Measurements from ENCODE around the gene ZNF423. TPM values are rescaled to one million over a fixed set of nuclear protein-coding genes. Genes with fewer than 3 reads are reported as not detected.

The ZNF423 gene
- total RNA-seq, 1 experiment from 2014 or later, result 0.20 TPM

- Histone ChIP-seq H3K4me3 (ENCODE audit: low read depth, low read length) (no peak overlapping the region), H3K9me3 (no peaks in the 10 kb centered on the region), H3K27me3 (replicated peaks; ENCODE audit: control insufficient read depth, insufficient read depth, low read length) (no peaks in the 10 kb centered on the region), H3K4me1 (no peaks in the 10 kb centered on the region), H3K36me3 (ENCODE audit: control insufficient read depth, insufficient read depth, low read length) (no peaks in the 10 kb centered on the region)
- TF ChIP-seq CTCF (IDR thresholded peaks at IDR 0.05; ENCODE audit: insufficient read depth in 1 of 2, low read depth in 1 of 2, low read length in 1 of 2, severe bottlenecking in 1 of 2, unreplicated experiment in 1 of 2), result no peak
- POLR2A ChIA-PET, result no interaction called here
- H3K27ac Mint-ChIP-seq (ENCODE audit: unreplicated experiment), result no peak overlapping the region
- peaks cover 16% of the 10 kb centered on the region for H3K27me3 Mint-ChIP-seq (ENCODE audit: insufficient read depth, unreplicated experiment)
- H3K36me3 Mint-ChIP-seq (ENCODE audit: insufficient read depth, unreplicated experiment), result no peaks in the 10 kb centered on the region
- BruUV-seq (replicated peaks), result no TSS peak
- CTCF ChIA-PET, result no interaction called here
- intact Hi-C loops (cut with micrococcal nuclease; ENCODE audit: unreplicated experiment), result no loop called here
- no peak for DNase-seq
- H3K9me3 Mint-ChIP-seq (ENCODE audit: unreplicated experiment), result no peaks in the 10 kb centered on the region
- H3K4me3 Mint-ChIP-seq (ENCODE audit: unreplicated experiment), result no peak overlapping the region
- no peaks in the 10 kb centered on the region for H3K4me1 Mint-ChIP-seq (ENCODE audit: low read depth, unreplicated experiment)
Measured at GRCh38 chr16:49696414-49697101, 159.4 kb downstream of the ZNF423 start.

- Mint-ChIP-seq H3K9me3 (ENCODE audit: unreplicated experiment) (no peaks in the 10 kb centered on the region), H3K4me3 (ENCODE audit: unreplicated experiment) (no peak overlapping the region), H3K27me3 (ENCODE audit: insufficient read depth, unreplicated experiment) (peaks cover 14% of the 10 kb centered on the region), H3K36me3 (ENCODE audit: insufficient read depth, unreplicated experiment) (no peaks in the 10 kb centered on the region), H3K27ac (ENCODE audit: unreplicated experiment) (no peak overlapping the region), H3K4me1 (ENCODE audit: low read depth, unreplicated experiment) (no peaks in the 10 kb centered on the region)
- H3K9me3 ChIP-seq, result no peaks in the 10 kb centered on the region
- no peak overlapping the region for H3K4me3 ChIP-seq (ENCODE audit: low read depth, low read length)
- CTCF ChIA-PET, result no interaction called here
- no peak for TF ChIP-seq CTCF (IDR thresholded peaks at IDR 0.05; ENCODE audit: insufficient read depth in 1 of 2, low read depth in 1 of 2, low read length in 1 of 2, severe bottlenecking in 1 of 2, unreplicated experiment in 1 of 2)
- no TSS peak for BruUV-seq (replicated peaks)
- H3K27me3 ChIP-seq (replicated peaks; ENCODE audit: control insufficient read depth, insufficient read depth, low read length), result no peaks in the 10 kb centered on the region
- H3K4me1 ChIP-seq, result no peaks in the 10 kb centered on the region
- H3K36me3 ChIP-seq (ENCODE audit: control insufficient read depth, insufficient read depth, low read length), result no peaks in the 10 kb centered on the region
- intact Hi-C loops (cut with micrococcal nuclease; ENCODE audit: unreplicated experiment), result no loop called here
- no peak for DNase-seq
- POLR2A ChIA-PET, result no interaction called here
Measured at GRCh38 chr16:49695782-49696413, 160.0 kb downstream of the ZNF423 start.

GRCh38 chr16:49693445-49693844 lies 162.5 kb downstream of the ZNF423 start:
- H3K36me3 Mint-ChIP-seq (ENCODE audit: insufficient read depth, unreplicated experiment), result no peaks in the 10 kb centered on the region
- DNase-seq, result no peak
- no peak for TF ChIP-seq CTCF (IDR thresholded peaks at IDR 0.05; ENCODE audit: insufficient read depth in 1 of 2, low read depth in 1 of 2, low read length in 1 of 2, severe bottlenecking in 1 of 2, unreplicated experiment in 1 of 2)
- no peak overlapping the region for H3K4me3 ChIP-seq (ENCODE audit: low read depth, low read length)
- no peaks in the 10 kb centered on the region for H3K27me3 ChIP-seq (replicated peaks; ENCODE audit: control insufficient read depth, insufficient read depth, low read length)
- no peaks in the 10 kb centered on the region for H3K4me1 ChIP-seq
- peaks cover 14% of the 10 kb centered on the region for H3K27me3 Mint-ChIP-seq (ENCODE audit: insufficient read depth, unreplicated experiment)
- ChIA-PET POLR2A (no interaction called here), CTCF (no interaction called here)
- no TSS peak for BruUV-seq (replicated peaks)
- no peak overlapping the region for H3K4me3 Mint-ChIP-seq (ENCODE audit: unreplicated experiment)
- no peaks in the 10 kb centered on the region for H3K9me3 Mint-ChIP-seq (ENCODE audit: unreplicated experiment)
- no peak overlapping the region for H3K27ac Mint-ChIP-seq (ENCODE audit: unreplicated experiment)
- no peaks in the 10 kb centered on the region for H3K4me1 Mint-ChIP-seq (ENCODE audit: low read depth, unreplicated experiment)
- intact Hi-C loops (cut with micrococcal nuclease; ENCODE audit: unreplicated experiment), result no loop called here
- no peaks in the 10 kb centered on the region for H3K9me3 ChIP-seq
- H3K36me3 ChIP-seq (ENCODE audit: control insufficient read depth, insufficient read depth, low read length), result no peaks in the 10 kb centered on the region
